PC-9 (cell line): Measurements from ENCODE around the gene NEDD4. TPM values are rescaled to one million over a fixed set of nuclear protein-coding genes. Genes with fewer than 3 reads are reported as not detected.

Experiments
- BruUV-seq: library from RNA; stranded (reverse); fragments of 400-500 nt; replicated peaks from 2 replicates; lab custom pipeline; 2021; lab: Mats Ljungman, UMichigan
- CTCF ChIA-PET: fragments of 300-600 bp; sonication (Branson Sonifier 250); formaldehyde crosslinking; loops from one replicate; lab custom pipeline; 2022; ENCODE audit warnings: antibody characterized with exemption; lab: Charles Lee
- POLR2A ChIA-PET: fragments of 300-600 bp; sonication (Branson Sonifier 250); formaldehyde crosslinking; loops from one replicate; lab custom pipeline; 2022; ENCODE audit warnings: antibody characterized with exemption; ENCODE audit not compliant: unreplicated experiment; lab: Charles Lee
- DNase-seq, 2 experiments: peaks; one replicate each; pipeline versions ENCODE4 v3.0.0 to v3.0.0-alpha.2; 2015 to 2022; ENCODE audit warnings: mixed read lengths in 1 of 2
- H2AFZ ChIP-seq: fragments of 200-600 bp; sonication (generic); 2 replicates; pipeline ENCODE4 v1.8.1; 2017; ENCODE audit warnings: antibody characterized with exemption
- H3F3A ChIP-seq: fragments of 200-600 bp; sonication (generic); 2 replicates; pipeline ENCODE4 v1.8.1; 2017; ENCODE audit warnings: antibody characterized with exemption, mild to moderate bottlenecking, low read depth; ENCODE audit not compliant: insufficient read depth
- H3K27ac ChIP-seq: fragments of 200-600 bp; sonication (generic); 2 replicates; pipeline ENCODE4 v1.6.1; 2016; ENCODE audit warnings: mixed run types
- H3K27me3 ChIP-seq: fragments of 200-600 bp; sonication (generic); 2 replicates; pipeline ENCODE4 v1.6.1; 2016; ENCODE audit warnings: low read depth, mixed run types; ENCODE audit not compliant: insufficient read depth
- H3K36me3 ChIP-seq: fragments of 200-600 bp; sonication (generic); 2 replicates; pipeline ENCODE4 v1.6.1; 2016; ENCODE audit warnings: low read depth, mixed run types
- H3K4me1 ChIP-seq: fragments of 200-600 bp; sonication (generic); replicated peaks from 2 replicates; pipeline ENCODE4 v1.6.1; 2016; ENCODE audit warnings: mixed run types; ENCODE audit not compliant: insufficient read depth
- H3K4me2 ChIP-seq: fragments of 200-600 bp; sonication (generic); 2 replicates; pipeline ENCODE4 v1.6.1; 2017; ENCODE audit warnings: mixed run types
- H3K4me3 ChIP-seq: fragments of 200-600 bp; sonication (generic); 2 replicates; pipeline ENCODE4 v1.6.1; 2016; ENCODE audit warnings: mixed run types
- H3K79me2 ChIP-seq: fragments of 200-600 bp; sonication (generic); 2 replicates; pipeline ENCODE4 v1.6.1; 2017; ENCODE audit warnings: low read depth, mixed run types
- H3K9me2 ChIP-seq: fragments of 200-600 bp; sonication (generic); 2 replicates; pipeline ENCODE4 v1.8.1; 2017; ENCODE audit warnings: mild to moderate bottlenecking; ENCODE audit not compliant: insufficient read depth
- H3K9me3 ChIP-seq: fragments of 200-600 bp; sonication (generic); 2 replicates; pipeline ENCODE4 v1.8.1; 2016; ENCODE audit warnings: low read depth; ENCODE audit not compliant: insufficient read depth
- H4K20me1 ChIP-seq: fragments of 200-600 bp; sonication (generic); 2 replicates; pipeline ENCODE4 v1.8.1; 2017; ENCODE audit not compliant: insufficient read depth
- CTCF ChIP-seq: fragments of 200-600 bp; sonication (generic); conservative IDR thresholded peaks from 2 replicates; pipeline ENCODE4 v1.6.1; 2017; ENCODE audit warnings: mixed run types, antibody characterized with exemption, mild to moderate bottlenecking, moderate library complexity
- EZH2 ChIP-seq: fragments of 200-600 bp; sonication (generic); IDR thresholded peaks from 2 replicates; pipeline ENCODE4 v1.8.0; 2017; ENCODE audit warnings: antibody characterized with exemption, low read depth
- intact Hi-C: fragments of 100-400 bp; cut with micrococcal nuclease; formaldehyde crosslinking; loops from one replicate; pipeline ENCODE4 v1.10.0; 2022; ENCODE audit not compliant: unreplicated experiment
- total RNA-seq: library from RNA; stranded (reverse); gene quantifications from 2 replicates; pipeline ENCODE4 v1.2.3, GENCODE V29; 2021

The NEDD4 gene
- total RNA-seq, 1 experiment from 2014 or later: 24.5 TPM

DNA sequence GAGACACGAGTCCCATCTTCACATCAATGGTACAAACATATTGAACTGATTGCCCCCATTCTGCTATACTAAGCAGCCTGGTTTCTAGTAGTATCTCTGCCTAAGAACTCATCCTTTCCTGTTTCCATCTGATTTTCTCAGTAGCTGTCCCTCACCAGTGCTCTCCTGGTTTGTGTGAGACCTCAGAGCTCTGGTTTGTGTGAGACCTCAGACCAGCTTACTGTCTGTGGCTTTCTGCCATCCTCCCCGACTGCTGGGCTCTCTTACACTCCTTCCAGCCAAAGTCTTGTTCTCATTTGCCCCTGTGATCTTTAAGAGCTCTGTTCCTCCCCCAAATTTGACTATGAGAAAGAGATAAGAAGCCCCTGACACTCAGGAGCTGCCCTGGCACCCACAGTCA, 41.1 kb upstream of the NEDD4 start:
- Histone ChIP-seq H3K79me2 (no peaks in the 10 kb centered on the region), H3K36me3 (no peaks in the 10 kb centered on the region), H3K9me3 (no peaks in the 10 kb centered on the region), H3K27ac (no peak overlapping the region), H3K4me1 (peaks cover 15% of the 10 kb centered on the region), H2AFZ (no peak overlapping the region), H3K4me3 (no peak overlapping the region), H3F3A (peaks cover 7% of the 10 kb centered on the region; the same call in 1 of the 2 replicates), H3K4me2 (no peak overlapping the region), H4K20me1 (no peaks in the 10 kb centered on the region), H3K9me2 (no peaks in the 10 kb centered on the region), H3K27me3 (no peaks in the 10 kb centered on the region)
- no peak for DNase-seq
- no peak for TF ChIP-seq EZH2
- TF ChIP-seq CTCF: no peak
- intact Hi-C loops: no loop called here
- POLR2A ChIA-PET: no interaction called here
- no TSS peak for BruUV-seq
- CTCF ChIA-PET: no interaction called here

DNA sequence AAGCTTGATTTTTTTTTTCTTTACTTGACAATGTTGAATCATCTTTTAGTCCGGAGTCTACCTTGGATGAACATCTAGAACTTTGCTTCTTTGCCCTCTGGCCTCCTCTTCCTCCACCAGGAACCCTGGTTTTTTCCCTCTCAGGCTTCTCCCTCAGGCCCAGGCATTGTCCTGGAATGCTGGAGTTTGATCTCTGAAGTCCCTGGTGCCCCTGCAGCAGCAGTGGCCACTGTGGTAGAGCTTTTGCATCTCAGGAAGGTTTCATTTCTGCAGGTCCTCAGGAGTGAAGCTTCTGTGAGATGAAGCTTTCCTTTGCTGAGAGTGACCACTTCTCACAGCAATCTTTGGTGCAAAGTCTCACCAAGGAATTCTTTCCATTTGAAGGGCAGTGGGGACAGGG, 39.0 kb upstream of the NEDD4 start:
- no peaks in the 10 kb centered on the region for H3F3A ChIP-seq
- no peak overlapping the region for H3K4me3 ChIP-seq
- H2AFZ ChIP-seq: no peak overlapping the region
- H3K9me3 ChIP-seq: no peaks in the 10 kb centered on the region
- H3K4me1 ChIP-seq: no peaks in the 10 kb centered on the region
- H3K9me2 ChIP-seq: no peaks in the 10 kb centered on the region
- H4K20me1 ChIP-seq: no peaks in the 10 kb centered on the region
- no peak overlapping the region for H3K4me2 ChIP-seq
- no peak overlapping the region for H3K27ac ChIP-seq
- no peaks in the 10 kb centered on the region for H3K79me2 ChIP-seq
- intact Hi-C loops: no loop called here
- POLR2A ChIA-PET: interaction anchor here (0.7 kb wide), 1 partner anchor 76 kb away, joined by 3 read pairs; no protein-coding TSS in a partner anchor
- BruUV-seq: no TSS peak
- no peaks in the 10 kb centered on the region for H3K27me3 ChIP-seq
- DNase-seq: no peak
- CTCF ChIA-PET: no interaction called here
- no peak for TF ChIP-seq EZH2
- TF ChIP-seq CTCF: no peak
- H3K36me3 ChIP-seq: no peaks in the 10 kb centered on the region

GRCh38 chr15:56031836-56032235, 38.4 kb upstream of the NEDD4 start:
- no peak overlapping the region for H3K4me3 ChIP-seq
- H2AFZ ChIP-seq: no peak overlapping the region
- DNase-seq: no peak
- TF ChIP-seq CTCF: no peak
- TF ChIP-seq EZH2: no peak
- H3K36me3 ChIP-seq: no peaks in the 10 kb centered on the region
- no peaks in the 10 kb centered on the region for H4K20me1 ChIP-seq
- BruUV-seq: no TSS peak
- intact Hi-C loops: no loop called here
- H3F3A ChIP-seq: no peaks in the 10 kb centered on the region
- no peaks in the 10 kb centered on the region for H3K27me3 ChIP-seq
- H3K79me2 ChIP-seq: no peaks in the 10 kb centered on the region
- no peak overlapping the region for H3K27ac ChIP-seq
- H3K9me2 ChIP-seq: no peaks in the 10 kb centered on the region
- ChIA-PET CTCF (no interaction called here), POLR2A (no interaction called here)
- H3K4me1 ChIP-seq: no peaks in the 10 kb centered on the region
- no peaks in the 10 kb centered on the region for H3K9me3 ChIP-seq
- no peak overlapping the region for H3K4me2 ChIP-seq
